HEK293 (cell line): ENCODE data around the gene CORO1C.

Experiments used
- CTCF ChIA-PET: fragments of 350-600 bp; formaldehyde crosslinking; extraction: SDS; loops from one replicate; lab custom pipeline; 2021; ENCODE audit warnings: antibody characterized with exemption; lab: Yijun Ruan, JAX
- POLR2A ChIA-PET: fragments of 300-600 bp; formaldehyde crosslinking; extraction: SDS; loops from one replicate; lab custom pipeline; 2020; ENCODE audit warnings: antibody characterized with exemption, inconsistent platforms; lab: Yijun Ruan, JAX
- H3K27ac ChIP-seq: fragments of 200-500 bp; sonication (Bioruptor generic); 2 replicates; pipeline ENCODE4 v1.5.1; 2014; ENCODE audit warnings: low read depth, low read length, control low read depth, inconsistent platforms; ENCODE audit errors: extremely low read depth
- H3K36me3 ChIP-seq, 2 experiments: fragments of 200-500 bp in 1 of 2; sonication (Bioruptor generic) in 1 of 2; 1 replicate in 1 of 2; 2 replicates in 1 of 2; pipeline ENCODE4 v1.5.1; 2014 to 2017; ENCODE audit warnings: inconsistent platforms in 2 of 2, low read length in 2 of 2; ENCODE audit not compliant: control insufficient read depth in 2 of 2, insufficient read depth in 1 of 2
- H3K4me1 ChIP-seq: fragments of 200-500 bp; sonication (Bioruptor generic); 2 replicates; pipeline ENCODE4 v1.5.1; 2014; ENCODE audit warnings: mild to moderate bottlenecking, low read length, inconsistent platforms; ENCODE audit not compliant: control insufficient read depth, insufficient read depth
- H3K4me3 ChIP-seq: 2 replicates; pipeline ENCODE4 v1.5.1; 2011; ENCODE audit warnings: low read depth, mild to moderate bottlenecking, control low read depth, low read length, moderate library complexity
- H3K9me3 ChIP-seq: fragments of 200-500 bp; sonication (Bioruptor generic); 2 replicates; pipeline ENCODE4 v1.5.1; 2014; ENCODE audit warnings: low read depth, low read length, inconsistent platforms; ENCODE audit not compliant: control insufficient read depth, insufficient read depth
- EGR2 ChIP-seq: fragments of 450-650 bp; formaldehyde crosslinking; IDR thresholded peaks from 2 replicates; pipeline ENCODE4 v1.5.1; 2016; ENCODE audit warnings: low read depth, missing biosample characterization, missing genetic modification characterization
- GFI1B ChIP-seq: fragments of 450-650 bp; formaldehyde crosslinking; IDR thresholded peaks from 2 replicates; pipeline ENCODE4 v1.5.1; 2016; ENCODE audit warnings: missing biosample characterization, missing genetic modification characterization
- HIC1 ChIP-seq: fragments of 450-650 bp; formaldehyde crosslinking; IDR thresholded peaks from 2 replicates; pipeline ENCODE4 v1.5.1; 2016; ENCODE audit warnings: missing biosample characterization, missing genetic modification characterization
- HOXC10 ChIP-seq: sonication (generic); formaldehyde crosslinking; IDR thresholded peaks from 2 replicates; pipeline ENCODE4 v1.8.1; 2023; ENCODE audit warnings: mild to moderate bottlenecking, missing genetic modification reagents
- KLF17 ChIP-seq: fragments of 450-650 bp; formaldehyde crosslinking; IDR thresholded peaks from 2 replicates; pipeline ENCODE4 v1.5.1; 2016; ENCODE audit warnings: missing biosample characterization, missing genetic modification characterization
- KLF9 ChIP-seq: fragments of 450-650 bp; formaldehyde crosslinking; IDR thresholded peaks from 2 replicates; pipeline ENCODE4 v1.5.1; 2016; ENCODE audit warnings: missing biosample characterization, missing genetic modification characterization, low read depth
- OSR2 ChIP-seq: fragments of 450-650 bp; formaldehyde crosslinking; IDR thresholded peaks from 2 replicates; pipeline ENCODE4 v1.5.1; 2016; ENCODE audit warnings: missing biosample characterization, missing genetic modification characterization
- SP7 ChIP-seq: fragments of 450-650 bp; formaldehyde crosslinking; IDR thresholded peaks from 2 replicates; pipeline ENCODE4 v1.5.1; 2016; ENCODE audit warnings: missing biosample characterization, missing genetic modification characterization
- TCF7L2 ChIP-seq: IDR thresholded peaks from 2 replicates; pipeline ENCODE4 v1.6.1; 2011; ENCODE audit warnings: low read depth, mild to moderate bottlenecking, inconsistent platforms, low read length, moderate library complexity, borderline replicate concordance
- ZBTB10 ChIP-seq: fragments of 450-650 bp; formaldehyde crosslinking; IDR thresholded peaks from 2 replicates; pipeline ENCODE4 v1.5.1; 2016; ENCODE audit warnings: missing biosample characterization, missing genetic modification characterization
- ZBTB7A ChIP-seq: fragments of 450-650 bp; formaldehyde crosslinking; IDR thresholded peaks from 2 replicates; pipeline ENCODE4 v1.5.1; 2016; ENCODE audit warnings: low read depth, missing biosample characterization, missing genetic modification characterization
- ZFHX2 ChIP-seq: fragments of 450-650 bp; formaldehyde crosslinking; conservative IDR thresholded peaks from 2 replicates; pipeline ENCODE4 v1.5.1; 2016; ENCODE audit warnings: missing biosample characterization, missing genetic modification characterization
- ZFP41 ChIP-seq: fragments of 450-650 bp; formaldehyde crosslinking; IDR thresholded peaks from 2 replicates; pipeline ENCODE4 v1.5.1; 2016; ENCODE audit warnings: missing biosample characterization, missing genetic modification characterization, borderline replicate concordance
- ZNF121 ChIP-seq: fragments of 450-650 bp; formaldehyde crosslinking; IDR thresholded peaks from 2 replicates; pipeline ENCODE4 v1.5.1; 2016; ENCODE audit warnings: missing biosample characterization, missing genetic modification characterization
- ZNF214 ChIP-seq: fragments of 450-650 bp; formaldehyde crosslinking; IDR thresholded peaks from 2 replicates; pipeline ENCODE4 v1.5.1; 2017; ENCODE audit warnings: missing biosample characterization, mild to moderate bottlenecking, missing genetic modification characterization, borderline replicate concordance
- ZNF248 ChIP-seq: fragments of 450-650 bp; formaldehyde crosslinking; IDR thresholded peaks from 2 replicates; pipeline ENCODE4 v1.5.1; 2017; ENCODE audit warnings: missing biosample characterization, missing genetic modification characterization
- ZNF350 ChIP-seq: fragments of 450-650 bp; formaldehyde crosslinking; IDR thresholded peaks from 2 replicates; pipeline ENCODE4 v1.5.0; 2017; ENCODE audit warnings: missing biosample characterization, mild to moderate bottlenecking, missing genetic modification characterization
- ZNF510 ChIP-seq: fragments of 450-650 bp; formaldehyde crosslinking; IDR thresholded peaks from 2 replicates; pipeline ENCODE4 v1.5.1; 2018; ENCODE audit warnings: mild to moderate bottlenecking, missing genetic modification characterization, missing biosample characterization; ENCODE audit not compliant: insufficient replicate concordance
- ZNF707 ChIP-seq: fragments of 450-650 bp; formaldehyde crosslinking; IDR thresholded peaks from 2 replicates; pipeline ENCODE4 v1.5.1; 2016; ENCODE audit warnings: missing biosample characterization, missing genetic modification characterization
- ZNF768 ChIP-seq: fragments of 450-650 bp; formaldehyde crosslinking; IDR thresholded peaks from 2 replicates; pipeline ENCODE4 v1.5.1; 2018; ENCODE audit warnings: missing biosample characterization, mild to moderate bottlenecking, missing genetic modification characterization
- ZNF791 ChIP-seq: fragments of 450-650 bp; formaldehyde crosslinking; IDR thresholded peaks from 2 replicates; pipeline ENCODE4 v1.5.1; 2016; ENCODE audit warnings: missing biosample characterization, missing genetic modification characterization
- ZSCAN23 ChIP-seq: fragments of 450-650 bp; formaldehyde crosslinking; IDR thresholded peaks from 2 replicates; pipeline ENCODE4 v1.5.1; 2016; ENCODE audit warnings: missing biosample characterization, missing genetic modification characterization

CORO1C gene

GRCh38 chr12:108770269-108770829 lies 39.0 kb upstream of the CORO1C start:
- POLR2A ChIA-PET: no interaction called here
- Histone ChIP-seq H3K36me3 (no peaks in the 10 kb centered on the region), H3K27ac (no peak overlapping the region), H3K9me3 (no peaks in the 10 kb centered on the region), H3K4me3 (no peak overlapping the region), H3K4me1 (no peaks in the 10 kb centered on the region)
- TF ChIP-seq HOXC10 (CRISPR knock-in tag) (no peak), SP7 (tag by site-specific recombination) (no peak), ZNF248 (tag by site-specific recombination) (no peak), ZNF510 (tag by site-specific recombination) (no peak), ZNF350 (tag by site-specific recombination) (no peak), ZSCAN23 (tag by site-specific recombination) (no peak), ZNF768 (tag by site-specific recombination) (no peak), HIC1 (no peak), TCF7L2 (no peak), GFI1B (tag by site-specific recombination) (no peak)
- CTCF ChIA-PET: interaction anchor here (1.0 kb wide), 2 partner anchors 11 to 100 kb away, joined by 3 to 5 read pairs; no protein-coding TSS in a partner anchor

- no peaks in the 10 kb centered on the region for H3K36me3 ChIP-seq
- no peak overlapping the region for H3K27ac ChIP-seq
- H3K4me1 ChIP-seq: no peaks in the 10 kb centered on the region
- CTCF ChIA-PET: interaction anchor here (0.6 to 0.7 kb wide), 2 partner anchors 19 to 104 kb away, joined by 3 to 5 read pairs; no protein-coding TSS in a partner anchor
- H3K9me3 ChIP-seq: no peaks in the 10 kb centered on the region
- TF ChIP-seq EGR2: peak; percentile 29; the same call in 1 of the 2 replicates
- TF ChIP-seq KLF9: peak; percentile 30; the same call in 1 of the 2 replicates
- no peak for TF ChIP-seq ZFP41 (tag by site-specific recombination)
- 0 out of 2 replicates have a peak, but pooled peaks have one; percentile 18 for TF ChIP-seq ZFHX2 (tag by site-specific recombination)
- TF ChIP-seq, all 188 proteins: peak for 3
- H3K4me3 ChIP-seq: no peak overlapping the region
- POLR2A ChIA-PET: no interaction called here
Observed at GRCh38 chr12:108768591-108769500, 37.5 kb upstream of the CORO1C start.

GRCh38 chr12:108766294-108766693 lies 35.0 kb upstream of the CORO1C start:
- POLR2A ChIA-PET: no interaction called here
- no peak for TF ChIP-seq ZFHX2 (tag by site-specific recombination)
- TF ChIP-seq ZNF121 (tag by site-specific recombination): no peak
- no peak for TF ChIP-seq ZBTB7A (tag by site-specific recombination)
- no peak for TF ChIP-seq ZNF791 (tag by site-specific recombination)
- TF ChIP-seq OSR2 (tag by site-specific recombination): no peak
- TF ChIP-seq ZNF214 (tag by site-specific recombination): no peak
- no peak for TF ChIP-seq ZNF707 (tag by site-specific recombination)
- TF ChIP-seq KLF17 (tag by site-specific recombination): no peak
- TF ChIP-seq ZBTB10: no peak
- no peak for TF ChIP-seq ZNF768 (tag by site-specific recombination)

More at GRCh38 chr12:108766294-108766693, 35.0 kb upstream of the CORO1C start:
- CTCF ChIA-PET: interaction anchor here (0.6 kb wide), 1 partner anchor 155 kb away, joined by 4 read pairs; no protein-coding TSS in a partner anchor
- Histone ChIP-seq H3K27ac (no peak overlapping the region), H3K9me3 (no peaks in the 10 kb centered on the region), H3K36me3 (no peaks in the 10 kb centered on the region), H3K4me1 (no peaks in the 10 kb centered on the region), H3K4me3 (no peak overlapping the region)
